ENCODE data around the gene CDH4.

CDH4 gene

DNA sequence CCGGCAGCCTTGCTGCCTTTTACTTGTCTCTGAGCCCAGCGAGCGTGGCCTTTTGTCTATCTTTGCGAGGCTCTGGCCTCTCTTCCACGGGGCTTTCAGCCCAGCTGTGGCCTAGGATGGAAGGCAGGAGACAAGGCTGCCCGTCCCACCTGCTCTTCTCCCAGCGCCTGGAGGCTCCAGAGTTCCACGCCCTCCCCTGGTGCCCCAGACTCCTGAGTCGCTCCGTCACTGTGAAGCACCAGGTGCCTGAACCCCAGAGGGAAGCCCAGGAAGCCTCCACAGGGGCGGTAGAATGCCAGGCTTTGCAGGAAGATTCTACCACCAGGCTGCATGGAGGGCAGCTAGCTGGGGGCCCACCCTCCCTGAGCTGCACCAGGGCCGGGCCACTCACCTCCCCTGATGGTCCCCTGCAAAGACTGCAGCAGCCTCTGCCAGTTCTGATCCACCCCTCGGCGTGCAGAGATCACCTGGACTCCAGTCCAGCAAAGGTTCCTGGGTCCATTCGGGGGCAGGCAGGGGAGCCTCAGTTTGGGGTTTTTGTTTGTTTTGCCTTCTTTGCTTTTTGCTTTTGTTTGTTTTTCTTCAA, 384.6 kb downstream of the CDH4 start:
- in situ Hi-C loops (cut with HindIII; ENCODE audit: low sequenced_read_pairs) = no loop called here

DNA sequence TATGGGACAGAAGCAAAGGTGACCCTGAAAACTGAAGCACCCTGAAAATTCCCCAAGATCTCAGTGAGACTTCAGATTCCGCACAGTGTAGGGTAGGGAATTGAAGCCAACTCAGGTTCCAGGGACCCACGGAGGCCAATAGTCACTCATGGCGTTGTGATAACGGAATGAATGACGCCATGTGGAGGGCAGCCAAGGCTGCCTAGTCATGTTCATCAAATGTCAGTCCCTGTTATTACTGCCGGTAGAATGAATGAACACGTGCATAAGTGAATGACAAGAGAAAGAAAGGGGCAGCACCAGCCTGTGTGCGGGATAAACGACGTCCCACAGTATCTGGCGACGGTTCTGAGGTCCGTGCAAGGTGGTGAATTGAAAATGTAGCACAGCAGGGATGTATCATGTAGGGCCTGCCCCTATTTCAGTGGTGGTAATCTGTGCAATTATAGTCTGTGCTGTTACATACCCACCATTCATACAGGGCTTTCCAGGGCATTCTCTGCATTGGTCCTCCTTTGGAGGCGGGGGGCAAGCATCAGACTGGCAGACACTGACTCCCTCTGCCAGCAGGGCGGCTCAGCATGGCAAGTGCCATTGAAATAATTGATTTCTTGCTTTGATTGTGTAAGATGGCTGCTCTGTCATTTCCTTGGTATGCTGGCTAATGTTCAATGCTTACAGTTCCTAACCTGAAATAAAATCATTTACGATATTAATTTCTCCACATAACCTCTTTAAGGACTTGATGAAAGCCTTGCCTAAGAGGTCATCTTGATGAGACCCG, 386.9 kb downstream of the CDH4 start:
- no peak overlapping the region for H3K4me3 ChIP-seq (ENCODE audit: low read depth, low read length)
- TF ChIP-seq CTCF (IDR thresholded peaks at IDR 0.05; ENCODE audit: low read depth, low read length) = no peak
- in situ Hi-C loops (cut with HindIII; ENCODE audit: low sequenced_read_pairs) = no loop called here
- DNase-seq (ENCODE audit: low read depth, low spot score) = peak; percentile 17

More for the DNA sequence above, 384.6 kb downstream of the CDH4 start:
- DNase-seq (ENCODE audit: low read depth, low spot score) = no peak
- no peak overlapping the region for H3K4me3 ChIP-seq (ENCODE audit: low read depth, low read length)
- no peak for TF ChIP-seq CTCF (IDR thresholded peaks at IDR 0.05; ENCODE audit: low read depth, low read length)

DNA sequence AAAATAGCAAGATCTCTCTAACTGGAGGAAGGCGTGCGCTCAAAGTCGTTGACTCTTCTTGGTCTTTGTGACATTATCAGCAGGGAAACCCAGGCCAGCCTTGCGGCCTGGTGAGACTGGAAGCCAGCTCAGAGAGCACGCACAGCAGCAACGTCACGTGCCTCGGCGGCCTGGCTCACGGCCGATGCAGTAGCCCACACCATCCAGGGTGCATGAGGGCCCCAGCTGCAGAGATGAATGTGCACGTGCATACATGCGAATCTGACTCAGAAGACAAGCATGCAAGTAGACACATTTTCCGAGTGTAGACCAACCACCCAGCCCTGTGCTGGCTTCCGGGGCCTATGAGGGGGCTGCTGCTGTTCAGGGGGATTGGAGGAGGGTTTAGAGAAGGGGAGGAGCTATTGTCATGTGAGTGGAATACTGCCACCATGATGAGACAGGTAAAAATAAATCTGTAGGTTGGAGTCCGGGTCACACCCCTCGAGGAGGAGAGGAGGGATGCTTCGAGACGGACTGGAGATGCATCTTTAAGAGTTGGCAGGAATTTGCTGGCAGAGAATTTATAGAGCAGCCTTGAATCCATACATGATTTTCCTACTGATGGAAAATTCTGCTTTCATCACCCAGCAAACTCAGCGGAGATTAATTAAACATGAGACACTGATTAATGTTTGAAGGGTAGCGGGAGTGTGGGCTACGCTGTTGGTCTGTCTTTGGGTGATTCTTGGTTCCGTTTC, 388.2 kb downstream of the CDH4 start:
- DNase-seq (ENCODE audit: low read depth, low spot score) = peak; percentile 68
- no peak for TF ChIP-seq CTCF (IDR thresholded peaks at IDR 0.05; ENCODE audit: low read depth, low read length)
- H3K4me3 ChIP-seq (ENCODE audit: low read depth, low read length) = no peak overlapping the region
- in situ Hi-C loops (cut with HindIII; ENCODE audit: low sequenced_read_pairs) = no loop called here

DNA sequence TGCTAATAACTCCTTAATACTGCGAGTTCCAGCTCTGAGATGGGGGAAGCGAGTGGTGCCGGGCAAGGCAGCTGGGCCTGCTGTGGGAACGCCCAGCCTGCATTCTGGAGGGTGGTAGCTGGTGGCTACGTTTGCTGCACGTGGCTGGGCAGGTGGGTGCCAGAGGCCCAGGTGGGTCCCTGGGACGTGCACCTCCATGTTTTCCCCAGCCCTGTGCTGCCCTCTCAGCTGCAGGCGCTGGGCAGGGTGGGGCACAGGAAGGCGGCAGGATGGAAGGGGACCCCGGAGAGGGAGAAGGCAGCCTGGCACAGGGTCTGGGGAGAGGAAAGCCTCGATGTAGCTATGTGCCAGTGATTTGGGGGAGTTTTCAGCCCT, 388.8 kb downstream of the CDH4 start:
- TF ChIP-seq CTCF (IDR thresholded peaks at IDR 0.05; ENCODE audit: low read depth, low read length) = no peak
- no peak for DNase-seq (ENCODE audit: low read depth, low spot score)
- H3K4me3 ChIP-seq (ENCODE audit: low read depth, low read length) = no peak overlapping the region
- in situ Hi-C loops (cut with HindIII; ENCODE audit: low sequenced_read_pairs) = no loop called here

DNA sequence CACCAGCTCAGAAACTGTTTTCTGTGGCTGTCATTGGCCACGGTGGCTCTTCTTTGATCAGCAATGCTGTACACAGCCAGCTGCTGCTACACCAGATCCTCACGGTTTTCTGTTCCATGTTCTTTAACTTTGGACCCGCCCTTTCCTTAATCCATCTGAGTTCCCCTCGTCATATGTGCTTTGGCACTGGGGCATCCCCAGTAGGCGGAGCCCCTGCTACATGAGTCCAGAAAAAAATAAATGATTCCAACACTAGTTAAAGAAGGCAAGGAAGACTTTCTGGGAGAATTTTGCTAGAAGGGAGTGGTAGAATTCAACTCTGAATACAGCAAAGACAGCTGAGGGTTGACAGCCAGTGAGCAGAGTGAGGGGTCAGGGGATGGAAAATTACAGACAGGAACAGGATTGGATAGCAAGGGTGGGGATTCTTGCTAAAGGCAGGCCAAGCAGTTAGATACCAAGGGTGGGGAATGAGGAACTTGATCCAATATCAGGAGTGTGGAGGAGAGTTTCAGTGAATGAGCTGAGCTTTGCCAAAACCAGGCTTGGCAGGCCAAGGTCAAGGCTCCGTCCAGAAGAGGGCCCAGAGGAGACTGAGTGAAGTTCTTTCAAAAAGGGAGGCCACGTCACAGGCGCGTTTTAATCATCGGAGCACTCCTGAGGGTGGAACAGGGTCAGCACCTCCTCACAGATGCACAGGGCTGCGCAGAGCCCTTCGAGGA, 391.8 kb downstream of the CDH4 start:
- in situ Hi-C loops (cut with HindIII; ENCODE audit: low sequenced_read_pairs) = no loop called here
- no peak overlapping the region for H3K4me3 ChIP-seq (ENCODE audit: low read depth, low read length)
- TF ChIP-seq CTCF (IDR thresholded peaks at IDR 0.05; ENCODE audit: low read depth, low read length) = no peak
- no peak for DNase-seq (ENCODE audit: low read depth, low spot score)

DNA sequence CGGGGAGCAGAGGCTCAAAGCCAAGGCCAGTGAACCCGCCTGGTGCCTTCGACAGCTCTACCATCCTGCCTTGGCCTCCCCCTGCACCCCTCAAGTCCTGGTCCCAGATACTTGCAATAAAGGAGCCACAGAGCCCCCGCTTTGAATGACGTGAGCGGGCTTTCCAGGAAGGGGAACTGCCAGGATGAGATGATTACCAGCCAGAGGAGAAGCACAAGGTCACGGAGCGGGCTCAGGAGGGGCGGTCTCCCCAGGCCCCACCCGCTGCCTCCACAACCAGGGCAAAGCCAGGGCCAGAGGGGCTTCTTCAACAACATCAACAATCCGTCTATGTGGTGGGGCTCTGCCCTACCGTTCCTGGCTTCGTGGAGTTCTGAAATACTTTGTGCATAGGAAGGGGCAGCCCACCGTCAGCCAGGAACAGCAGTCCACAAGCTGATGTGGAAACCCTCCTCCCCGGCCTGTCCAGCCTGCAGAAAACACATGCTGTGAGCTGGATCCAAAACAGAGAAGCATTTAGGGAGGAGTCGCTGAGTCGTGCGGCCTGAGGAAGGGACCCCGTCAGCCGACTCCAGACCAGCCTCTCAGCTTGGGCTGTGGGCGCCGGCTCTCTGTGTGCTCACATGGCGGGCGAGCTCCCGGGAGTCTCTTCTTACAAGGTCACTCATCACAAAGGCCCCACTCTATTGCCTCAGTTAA, 392.5 kb downstream of the CDH4 start:
- TF ChIP-seq CTCF (IDR thresholded peaks at IDR 0.05; ENCODE audit: low read depth, low read length) = no peak
- no peak for DNase-seq (ENCODE audit: low read depth, low spot score)
- no peak overlapping the region for H3K4me3 ChIP-seq (ENCODE audit: low read depth, low read length)
- in situ Hi-C loops (cut with HindIII; ENCODE audit: low sequenced_read_pairs) = no loop called here

Measured in astrocyte of the spinal cord (primary cell).